Gastrocnemius medialis (tissue), 4 donors: Measurements from ENCODE around the gene PLCZ1. TPM values are rescaled to one million over a fixed set of nuclear protein-coding genes. Genes with fewer than 3 reads are reported as not detected.

Source experiments
- ATAC-seq, 2 donors: fragments of 150-250 bp; one replicate each; pipeline ENCODE4 v1.9.1; 2016
- DNase-seq, 2 donors: peaks; one replicate each; pipeline ENCODE4 v3.0.0-alpha.2; 2019
- H3K27ac ChIP-seq, 4 donors: fragments of 200-600 bp; sonication (generic); 1 replicate in 1 of 4; 2 replicates in 3 of 4; pipeline ENCODE4 v1.5.1; 2016 to 2018; ENCODE audit warnings: mild to moderate bottlenecking in 2 of 4, moderate library complexity in 1 of 4
- H3K27me3 ChIP-seq, 3 donors: fragments of 200-600 bp; sonication (generic) in 2 of 3; 1 replicate in 1 of 3; 2 replicates in 2 of 3; pipeline versions ENCODE4 v1.5.1 to v1.6.0; 2016 to 2019; ENCODE audit warnings: mild to moderate bottlenecking in 1 of 3, moderate library complexity in 1 of 3
- H3K36me3 ChIP-seq, 2 donors: fragments of 200-600 bp; sonication (generic) in 1 of 2; one replicate each; pipeline ENCODE4 v1.5.1; 2017 to 2018
- H3K4me1 ChIP-seq, 2 donors: fragments of 200-600 bp; sonication (generic) in 1 of 2; one replicate each; pipeline ENCODE4 v1.5.1; 2016 to 2017; ENCODE audit warnings: mild to moderate bottlenecking in 2 of 2
- H3K4me3 ChIP-seq, 4 donors: fragments of 200-600 bp; sonication (generic) in 3 of 4; 1 replicate in 1 of 4; 2 replicates in 3 of 4; pipeline ENCODE4 v1.5.1; 2016 to 2019; ENCODE audit warnings: mild to moderate bottlenecking in 2 of 4
- H3K9me3 ChIP-seq, 3 donors: fragments of 200-600 bp; sonication (generic) in 2 of 3; 1 replicate in 1 of 3; 2 replicates in 2 of 3; pipeline ENCODE4 v1.5.1; 2016 to 2019
- CTCF ChIP-seq, 5 experiments: fragments of 450-650 bp in 3 of 5; fragments of 200-600 bp in 2 of 5; sonication (generic) in 2 of 5; IDR thresholded peaks in 4 of 5; conservative IDR thresholded peaks in 1 of 5; 1 replicate in 4 of 5; 2 replicates in 1 of 5; pipeline ENCODE4 v1.5.1; 2016 to 2019; ENCODE audit warnings: antibody characterized with exemption in 5 of 5, mild to moderate bottlenecking in 3 of 5, moderate library complexity in 3 of 5
- POLR2A ChIP-seq, 2 donors: fragments of 450-650 bp; IDR thresholded peaks; one replicate each; pipeline ENCODE4 v1.6.1; 2017; ENCODE audit warnings: antibody characterized with exemption in 2 of 2, mild to moderate bottlenecking in 2 of 2, moderate library complexity in 2 of 2
- in situ Hi-C, 4 donors: fragments of 200-750 bp; cut with MboI; loops; one replicate each; pipeline versions ENCODE4 v1.15.0 to v1.8.0; 2017; ENCODE audit warnings: low sequenced_read_pairs in 4 of 4
- intact Hi-C: fragments of 100-400 bp; cut with DNase I; formaldehyde crosslinking; loops from one replicate; pipeline ENCODE4 v1.15.1; 2023; ENCODE audit warnings: low total_unique reads
- total RNA-seq, 4 donors: library from RNA; depleted of rRNA; stranded (reverse); fragments of >200 nt; gene quantifications; one replicate each; pipeline versions ENCODE4 v1.1.0 to v1.2.3, GENCODE V29; 2016

Gene PLCZ1
- total RNA-seq, 4 donors from 2014 or later: not detected

DNA sequence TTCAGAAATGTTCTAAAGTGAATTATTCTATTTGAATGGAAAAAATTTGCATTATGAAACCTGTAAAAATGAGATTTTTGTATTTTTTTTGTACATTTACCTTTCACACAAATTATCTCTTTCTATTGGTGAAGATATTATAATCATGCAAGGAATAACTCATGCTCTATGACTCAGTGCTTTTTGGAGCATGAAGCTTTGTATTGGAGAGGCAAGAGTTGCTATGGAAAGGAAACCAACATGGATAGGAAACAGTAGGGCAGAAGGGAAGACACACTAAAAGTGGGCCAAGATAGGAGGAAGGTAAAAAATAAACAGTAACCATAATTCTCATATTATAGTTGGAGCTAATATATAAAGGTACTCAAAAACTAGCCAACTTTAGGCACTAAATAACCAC, 79.0 kb downstream of the PLCZ1 start:
- no peak overlapping the region for H3K4me3 ChIP-seq
- DNase-seq (no peak), ATAC-seq (no peak)
- H3K27ac ChIP-seq: no peak overlapping the region
- TF ChIP-seq POLR2A (IDR thresholded peaks at IDR 0.05) (no peak), CTCF (IDR thresholded peaks at IDR 0.05 in 4 of 5, conservative IDR thresholded peaks at IDR 0.05 in 1 of 5) (no peak)
- intact Hi-C loops: no loop called here
- H3K27me3 ChIP-seq: no peaks in the 10 kb centered on the region
- no peaks in the 10 kb centered on the region for H3K4me1 ChIP-seq
- H3K9me3 ChIP-seq: no peaks in the 10 kb centered on the region
- no peaks in the 10 kb centered on the region for H3K36me3 ChIP-seq
- in situ Hi-C loops: no loop called here

GRCh38 chr12:18658179-18658578, 79.6 kb downstream of the PLCZ1 start:
- intact Hi-C loops (no loop called here), in situ Hi-C loops (no loop called here)
- ATAC-seq (no peak), DNase-seq (no peak)
- no peak overlapping the region for H3K4me3 ChIP-seq
- TF ChIP-seq POLR2A (IDR thresholded peaks at IDR 0.05) (no peak), CTCF (IDR thresholded peaks at IDR 0.05 in 4 of 5, conservative IDR thresholded peaks at IDR 0.05 in 1 of 5) (no peak)
- H3K36me3 ChIP-seq: no peaks in the 10 kb centered on the region
- no peaks in the 10 kb centered on the region for H3K4me1 ChIP-seq
- H3K27ac ChIP-seq: no peak overlapping the region
- H3K27me3 ChIP-seq: no peaks in the 10 kb centered on the region
- H3K9me3 ChIP-seq: no peaks in the 10 kb centered on the region

DNA sequence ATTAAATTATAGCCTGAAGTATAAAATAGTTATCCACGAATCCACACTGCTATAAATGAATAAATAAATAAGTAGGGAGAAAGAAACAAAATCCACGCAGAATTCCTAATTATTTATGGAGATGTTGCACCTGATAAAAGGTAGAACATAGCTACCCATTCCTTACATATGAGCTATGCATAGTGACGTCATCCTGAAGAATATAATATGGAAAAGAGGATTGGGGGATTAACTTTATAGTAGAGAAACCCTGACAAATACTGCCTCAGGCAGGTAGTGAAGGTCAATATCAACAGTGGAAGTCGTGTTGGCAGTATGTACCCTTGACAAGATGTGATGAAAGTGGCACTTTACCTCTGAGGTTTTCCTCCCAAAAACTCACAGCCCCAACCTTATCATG, 82.5 kb downstream of the PLCZ1 start:
- ATAC-seq: no peak

GRCh38 chr12:18653465-18653864, 84.3 kb downstream of the PLCZ1 start:
- H3K27ac ChIP-seq: no peak overlapping the region
- intact Hi-C loops: no loop called here
- DNase-seq (no peak), ATAC-seq (no peak)
- no peaks in the 10 kb centered on the region for H3K36me3 ChIP-seq
- TF ChIP-seq CTCF (IDR thresholded peaks at IDR 0.05 in 4 of 5, conservative IDR thresholded peaks at IDR 0.05 in 1 of 5): no peak
- TF ChIP-seq POLR2A (IDR thresholded peaks at IDR 0.05): no peak
- H3K4me1 ChIP-seq: no peaks in the 10 kb centered on the region
- in situ Hi-C loops: no loop called here
- no peaks in the 10 kb centered on the region for H3K27me3 ChIP-seq
- H3K9me3 ChIP-seq: no peaks in the 10 kb centered on the region
- no peak overlapping the region for H3K4me3 ChIP-seq

More for the DNA sequence above, 82.5 kb downstream of the PLCZ1 start:
- H3K36me3 ChIP-seq: no peaks in the 10 kb centered on the region
- H3K27me3 ChIP-seq: no peaks in the 10 kb centered on the region
- no peak overlapping the region for H3K27ac ChIP-seq
- TF ChIP-seq CTCF (IDR thresholded peaks at IDR 0.05 in 4 of 5, conservative IDR thresholded peaks at IDR 0.05 in 1 of 5): no peak
- no peak for TF ChIP-seq POLR2A (IDR thresholded peaks at IDR 0.05)
- no peaks in the 10 kb centered on the region for H3K4me1 ChIP-seq
- no peak for DNase-seq
- in situ Hi-C loops (no loop called here), intact Hi-C loops (no loop called here)
- H3K4me3 ChIP-seq: no peak overlapping the region
- H3K9me3 ChIP-seq: no peaks in the 10 kb centered on the region

DNA sequence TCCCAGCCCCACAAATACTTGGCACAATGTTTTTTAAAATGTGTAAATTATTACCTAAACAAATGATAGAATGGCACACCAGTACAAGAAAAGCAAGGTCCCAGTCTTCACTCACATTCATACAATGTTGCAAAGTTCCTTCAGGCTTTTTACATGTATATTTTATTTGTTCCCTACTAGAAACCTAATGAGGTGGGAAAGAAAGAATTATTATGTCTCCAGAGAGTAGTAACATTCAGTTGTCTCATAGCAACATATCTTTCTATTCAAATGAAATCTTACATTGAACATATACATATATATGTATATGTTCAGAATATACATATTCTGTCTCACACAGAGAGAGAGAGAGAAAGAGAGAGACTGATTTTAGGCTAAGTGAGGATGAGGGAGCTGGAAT, 85.2 kb downstream of the PLCZ1 start:
- ATAC-seq: no peak
- H3K36me3 ChIP-seq: no peaks in the 10 kb centered on the region
- H3K27ac ChIP-seq: no peak overlapping the region
- TF ChIP-seq CTCF (IDR thresholded peaks at IDR 0.05 in 4 of 5, conservative IDR thresholded peaks at IDR 0.05 in 1 of 5) (no peak), POLR2A (IDR thresholded peaks at IDR 0.05) (no peak)
- no peak overlapping the region for H3K4me3 ChIP-seq
- H3K27me3 ChIP-seq: no peaks in the 10 kb centered on the region
- in situ Hi-C loops: no loop called here
- H3K9me3 ChIP-seq: no peaks in the 10 kb centered on the region
- intact Hi-C loops: no loop called here
- no peak for DNase-seq
- no peaks in the 10 kb centered on the region for H3K4me1 ChIP-seq
